CD4-positive, alpha-beta T cell treated with Interleukin-6 at 100 ng/mL for 8 hours (primary cell): Measurements from ENCODE around the gene BOK.
"Not testable (repeated sequence)": the region's sequence is repeated elsewhere in the genome, so short reads cannot be mapped to it uniquely, and the experiment has no call there.

Experiments used
- DNase-seq: peaks from one replicate; pipeline ENCODE4 v3.0.0-alpha.2; 2020; ENCODE audit warnings: mixed read lengths, low spot score

BOK gene

DNA sequence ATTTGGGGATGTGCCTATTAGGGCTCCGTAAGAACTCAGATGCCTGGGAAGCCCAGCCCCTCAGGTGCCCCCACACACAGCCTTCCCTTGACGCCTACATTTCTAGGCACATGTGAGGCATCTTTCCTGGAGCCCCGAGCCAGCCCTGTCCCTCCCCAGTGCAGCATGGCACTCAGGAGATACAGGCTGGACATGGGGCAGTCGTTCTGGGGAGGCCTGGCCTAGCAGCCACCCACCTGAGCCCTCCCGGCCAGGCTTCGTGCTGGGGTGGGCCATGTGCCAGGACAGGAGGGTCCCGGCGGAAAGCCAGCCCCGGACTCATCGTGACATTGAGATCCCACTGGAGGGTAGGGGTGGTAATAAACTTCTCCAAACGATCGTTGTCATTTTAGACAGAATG lies 15.2 kb downstream of the BOK start:
- no peak for DNase-seq

- DNase-seq: no peak
Observed at GRCh38 chr2:241574911-241575623, 16.5 kb downstream of the BOK start.

DNA sequence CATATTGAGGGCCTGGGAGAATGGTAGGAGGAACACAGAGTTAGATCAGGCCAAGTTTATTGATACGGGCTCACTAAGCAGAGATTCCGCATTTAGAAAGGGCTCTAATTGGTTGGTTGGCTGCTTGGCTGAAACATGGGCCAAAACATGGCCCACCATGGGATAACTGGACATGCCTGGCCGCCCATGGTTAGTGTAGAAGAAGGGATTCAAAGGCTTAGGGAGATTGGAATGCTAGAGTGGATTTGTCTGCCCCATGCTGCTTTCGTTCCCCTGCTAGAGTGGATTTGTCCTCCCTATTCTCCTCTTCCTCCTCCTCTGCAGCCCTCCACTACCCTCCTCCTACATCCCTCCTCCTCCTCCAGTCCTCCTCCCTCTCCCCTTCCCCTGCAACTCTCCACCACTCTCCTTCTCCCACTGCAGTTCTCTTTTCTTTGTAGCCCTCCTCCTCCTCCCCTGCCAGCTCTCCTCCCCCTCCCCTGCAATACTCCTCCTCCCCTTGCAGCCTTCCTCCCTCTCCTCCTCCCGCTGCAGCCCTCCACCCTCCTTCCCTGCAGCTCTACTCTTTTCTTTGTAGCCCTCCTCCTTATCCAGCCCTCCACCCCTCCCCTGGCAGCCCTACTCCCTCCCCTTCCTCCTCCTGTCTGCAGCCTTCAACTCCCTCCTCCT lies 17.2 kb downstream of the BOK start:
- DNase-seq: no peak

DNA sequence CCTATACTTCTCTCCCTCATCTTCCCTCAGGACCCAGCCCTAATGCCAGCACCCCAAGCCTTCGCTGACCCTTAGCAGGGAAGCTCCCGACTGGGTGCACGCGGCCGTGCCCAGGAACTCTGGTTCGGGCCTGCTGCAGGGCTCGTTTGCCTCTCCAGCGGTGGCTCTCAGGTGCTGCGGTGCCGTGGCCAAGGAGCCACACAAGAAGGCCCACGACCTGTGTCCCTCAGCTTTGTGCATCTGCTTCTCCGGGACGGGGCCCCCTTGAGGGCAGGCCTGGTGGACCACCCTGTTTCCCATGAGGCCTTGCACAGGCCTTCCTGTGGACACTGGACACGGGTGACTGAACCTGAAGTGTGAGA lies 17.7 kb downstream of the BOK start:
- no peak for DNase-seq

DNA sequence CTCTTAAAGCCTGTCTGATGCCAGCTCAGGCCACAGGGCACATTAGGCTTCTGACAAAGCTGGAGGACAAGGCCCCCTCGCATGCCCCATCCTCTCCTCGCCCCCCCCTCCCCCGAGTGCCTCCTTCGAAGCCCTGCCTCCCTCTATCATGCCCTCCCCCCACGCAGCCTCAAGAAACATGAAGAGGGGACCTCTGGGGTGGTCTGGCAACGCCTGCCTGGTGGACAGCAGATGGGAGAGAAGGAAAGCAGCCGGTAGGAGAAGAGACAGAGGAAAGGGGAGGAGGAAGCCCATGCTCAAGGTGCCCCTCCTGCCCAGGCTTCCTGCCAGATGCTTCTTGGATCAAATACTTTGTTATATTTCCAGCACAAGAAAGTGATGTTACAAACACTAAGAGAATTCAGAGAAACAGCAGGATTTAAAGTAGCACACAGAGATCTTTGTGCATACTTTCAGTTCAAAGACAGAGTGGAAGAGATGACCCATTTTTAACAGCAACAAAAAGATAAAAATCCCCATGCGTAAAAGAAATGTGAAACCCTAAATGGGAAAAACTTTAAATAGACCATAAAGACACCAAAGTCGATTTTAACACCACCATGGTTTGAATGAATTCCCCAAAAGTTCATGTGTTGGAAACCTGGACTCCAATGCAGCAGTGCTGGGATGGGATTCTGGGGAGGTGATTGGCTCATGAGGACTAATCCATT lies 19.0 kb downstream of the BOK start:
- DNase-seq: no peak

DNA sequence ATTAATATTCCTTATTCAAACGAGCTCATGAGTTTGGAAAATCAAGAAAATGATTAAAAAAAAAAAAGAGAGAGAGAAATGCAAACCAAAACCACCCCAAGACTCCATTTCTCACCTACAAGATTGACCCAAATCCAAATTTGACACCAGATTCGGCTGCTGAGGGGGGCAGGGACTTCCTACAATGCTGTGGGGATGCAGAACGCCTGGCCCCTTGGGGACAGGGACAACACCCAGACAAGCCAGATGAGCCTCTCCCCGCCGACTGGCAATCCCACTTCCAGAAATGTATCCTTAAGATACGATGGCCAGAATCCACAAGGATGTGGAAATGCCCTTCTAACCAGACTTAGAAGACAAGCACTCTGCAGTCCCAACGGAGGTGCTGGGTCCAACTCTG lies 20.7 kb downstream of the BOK start:
- DNase-seq: no peak

DNA sequence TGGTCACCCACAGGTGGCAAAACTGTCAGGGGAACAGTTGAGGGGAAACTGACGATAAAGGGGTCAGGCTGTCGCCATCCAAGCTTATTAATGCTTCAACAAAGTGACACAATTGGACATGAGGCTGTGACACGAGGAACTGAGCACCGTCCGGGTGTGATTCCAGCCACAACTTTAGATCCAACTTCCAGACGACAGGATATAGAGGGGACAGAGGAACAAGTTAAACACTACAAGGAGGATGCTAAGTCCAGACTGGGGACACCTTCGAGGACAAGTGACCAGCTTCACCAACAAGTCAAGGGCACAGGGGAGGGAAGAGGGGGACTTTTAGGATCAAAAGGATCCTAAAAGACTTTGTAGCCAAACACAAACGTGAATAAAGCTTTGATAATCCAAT lies 23.8 kb downstream of the BOK start:
- DNase-seq: no peak

DNA sequence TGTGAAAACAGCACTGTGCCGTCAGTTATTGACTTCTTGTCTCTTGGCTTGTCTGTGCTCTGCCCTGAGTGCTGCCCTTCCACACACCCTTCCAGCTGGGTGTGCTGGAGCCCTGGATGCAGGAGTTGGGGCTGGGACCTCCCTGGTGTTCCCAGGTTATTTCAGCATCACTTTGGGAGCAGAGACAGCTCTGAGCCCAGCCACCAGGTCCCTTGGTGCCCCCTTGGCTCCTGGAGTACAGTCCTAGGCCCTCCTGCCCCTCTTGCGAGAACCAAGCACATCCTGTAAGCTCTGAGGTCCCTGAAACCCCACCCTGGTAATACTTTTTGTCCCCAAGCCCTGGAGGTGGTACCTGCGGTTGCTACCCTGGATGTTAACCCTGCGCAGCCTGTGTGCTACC lies 24.3 kb downstream of the BOK start:
- no peak for DNase-seq

GRCh38 chr2:241584436-241584835 lies 25.9 kb downstream of the BOK start:
- no peak for DNase-seq

DNA sequence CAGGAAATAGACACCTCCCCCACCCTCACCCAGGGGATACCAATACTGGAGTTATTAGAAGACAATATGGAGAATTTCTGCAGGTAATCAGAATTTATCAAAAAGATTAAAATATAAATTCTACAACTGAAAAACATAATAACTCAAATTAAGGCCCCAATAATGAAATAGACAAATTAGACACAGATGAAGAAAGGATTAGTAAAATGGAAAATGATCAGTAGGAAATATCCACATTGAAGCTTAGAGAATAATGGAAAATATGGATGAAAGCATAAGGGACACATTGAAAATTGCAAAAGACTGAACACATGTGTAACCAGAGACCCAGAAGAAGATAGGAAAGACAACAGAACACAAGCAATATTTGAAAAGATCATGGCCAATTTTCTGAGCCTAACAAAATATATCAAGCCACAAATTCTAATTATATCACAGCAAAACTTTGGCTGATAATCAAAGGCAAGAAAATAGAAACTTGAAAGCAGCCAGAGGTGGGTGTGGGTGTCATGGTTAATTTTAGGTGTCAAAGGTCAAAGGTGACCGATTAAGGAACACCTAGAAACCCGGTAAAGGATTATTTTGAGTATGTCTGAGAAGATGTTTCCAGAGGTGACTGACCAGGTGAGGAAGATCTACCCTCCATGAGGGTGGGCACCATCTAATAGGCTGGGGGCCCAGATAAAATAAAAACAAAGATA lies 28.2 kb downstream of the BOK start:
- no peak for DNase-seq

GRCh38 chr2:241589863-241590262 lies 31.3 kb downstream of the BOK start:
- not testable (repeated sequence) for DNase-seq

- not testable (repeated sequence) for DNase-seq
Observed at GRCh38 chr2:241590496-241591455, 32.2 kb downstream of the BOK start.

DNA sequence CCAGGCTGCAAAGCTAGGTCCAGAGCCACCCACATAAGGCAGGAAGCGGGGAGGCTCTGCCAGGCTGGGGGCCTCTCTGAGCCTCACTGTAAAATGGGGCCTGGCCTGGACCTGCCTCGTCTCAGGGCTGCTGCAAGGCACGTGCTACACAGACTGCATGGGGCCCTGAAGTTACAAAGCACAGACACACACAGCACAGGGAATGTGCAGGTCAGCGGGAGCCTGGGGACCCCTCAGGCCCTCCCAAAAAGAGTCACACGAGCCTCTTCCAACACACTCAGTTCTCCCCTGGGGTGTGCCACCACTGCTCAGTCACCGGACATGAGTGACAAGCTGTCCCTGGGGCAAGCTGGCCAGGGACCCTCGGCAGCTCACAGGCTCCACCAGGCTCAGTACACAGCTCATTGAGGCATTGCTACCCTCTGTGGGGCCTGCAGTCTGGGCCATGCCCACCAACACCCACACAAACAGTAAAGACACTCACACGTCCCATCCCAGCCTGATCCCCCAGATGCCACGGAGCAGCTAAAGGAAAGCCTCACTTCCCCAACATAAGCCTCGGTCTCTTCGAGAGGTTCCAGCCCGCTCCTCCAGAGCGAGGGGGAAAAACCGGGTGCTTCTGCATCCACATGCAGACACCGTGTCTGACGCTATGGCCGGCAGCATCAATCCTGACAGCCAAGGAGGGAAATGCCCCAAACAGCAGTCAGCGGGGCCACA lies 33.7 kb downstream of the BOK start:
- no peak for DNase-seq

- DNase-seq: no peak
Observed at GRCh38 chr2:241593271-241593670, 34.7 kb downstream of the BOK start.

- DNase-seq: no peak
Observed at GRCh38 chr2:241595600-241596140, 37.1 kb downstream of the BOK start.

GRCh38 chr2:241597561-241597960 lies 39.0 kb downstream of the BOK start:
- DNase-seq: no peak

DNA sequence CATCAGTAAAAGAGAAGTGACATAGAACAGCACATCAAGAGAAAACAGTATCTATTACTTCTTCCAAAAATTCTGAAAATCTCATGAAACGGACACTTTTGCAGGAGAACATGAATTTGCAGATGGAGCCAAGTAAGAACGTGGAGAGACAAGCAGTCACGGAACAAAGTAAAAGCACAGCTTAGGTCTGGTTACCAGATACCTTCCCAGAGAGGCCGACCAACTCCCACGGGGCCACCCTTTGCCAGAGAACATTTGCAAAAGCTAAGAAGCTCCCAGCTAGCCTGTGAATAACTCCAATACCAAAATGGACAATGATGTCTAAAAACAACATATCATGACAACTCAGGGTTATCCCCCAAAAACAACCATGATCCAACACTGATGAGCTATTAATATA lies 39.5 kb downstream of the BOK start:
- no peak for DNase-seq

- no peak for DNase-seq
Observed at GRCh38 chr2:241598487-241598886, 39.9 kb downstream of the BOK start.

DNA sequence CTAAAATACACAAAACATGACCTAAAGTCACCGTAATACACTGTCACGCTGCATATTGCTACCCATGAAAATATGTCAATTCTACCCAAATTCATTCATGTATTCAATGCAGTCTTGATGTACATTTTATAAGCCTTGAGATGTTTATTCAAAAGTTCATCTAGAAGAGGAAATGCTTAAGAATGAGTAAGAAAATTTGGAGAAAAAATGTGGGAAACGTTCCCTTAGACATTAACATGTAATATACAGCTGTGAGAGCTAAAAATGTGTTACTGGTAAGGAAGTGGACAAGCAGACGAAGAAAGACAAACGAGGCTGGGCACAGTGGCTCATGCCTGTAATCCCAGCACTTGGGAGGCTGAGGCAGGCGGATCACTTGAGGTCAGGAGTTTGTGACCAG lies 41.1 kb downstream of the BOK start:
- DNase-seq: no peak

GRCh38 chr2:241601841-241602240 lies 43.3 kb downstream of the BOK start:
- no peak for DNase-seq

- no peak for DNase-seq
Observed at GRCh38 chr2:241602720-241603119, 44.2 kb downstream of the BOK start.
